NT2/D1 (cell line): ENCODE data around the gene CGB5.
"Not testable (repeated sequence)": the region's sequence is repeated elsewhere in the genome, so short reads cannot be mapped to it uniquely, and the experiment has no call there.

Experiments used
- SUZ12 ChIP-seq: IDR thresholded peaks from 2 replicates; pipeline ENCODE4 v1.6.1; 2011; ENCODE audit not compliant: insufficient read length, insufficient read depth; ENCODE audit errors: extremely low read depth
- YY1 ChIP-seq: IDR thresholded peaks from 2 replicates; pipeline ENCODE4 v1.6.1; 2011; ENCODE audit not compliant: insufficient read length, insufficient read depth
- ZNF274 ChIP-seq: IDR thresholded peaks from 2 replicates; pipeline ENCODE4 v1.6.1; 2011; ENCODE audit warnings: mild to moderate bottlenecking, low read depth, low read length

DNA sequence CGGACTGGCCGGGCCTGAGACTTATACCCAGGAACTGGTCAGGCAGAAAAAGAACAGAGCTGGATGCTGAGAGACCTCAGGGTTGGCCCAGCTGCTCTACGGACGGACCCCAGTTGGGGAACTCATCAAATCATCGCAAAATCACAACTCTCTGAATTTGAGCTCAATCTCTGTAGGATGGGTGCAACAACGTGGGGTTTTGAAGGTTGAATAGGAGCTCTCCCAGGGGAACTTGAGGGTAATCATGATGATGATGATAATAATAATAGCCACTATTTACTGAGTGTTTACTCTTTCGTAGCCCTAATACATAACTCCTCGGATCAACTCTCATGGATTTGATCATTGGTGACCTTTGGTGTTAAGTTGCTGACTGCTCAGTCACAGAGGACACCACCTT is 13.3 kb upstream of the CGB5 start:
- not testable (repeated sequence) for TF ChIP-seq YY1, SUZ12, ZNF274
